HL-60 (cell line): ENCODE data around the gene GRK5.

Experiments used
- CTCF ChIP-seq: IDR thresholded peaks from one replicate; pipeline ENCODE4 v1.5.1; 2011; ENCODE audit warnings: low read length, control low read depth, inconsistent platforms; ENCODE audit not compliant: insufficient read depth
- GABPA ChIP-seq: IDR thresholded peaks from 2 replicates; pipeline ENCODE4 v1.6.1; 2012; ENCODE audit warnings: low read depth

GRCh38 chr10:119217401-119217800, 10.0 kb downstream of the GRK5 start:
- TF ChIP-seq CTCF (no peak), GABPA (no peak)
